HG02798 (cell line): Measurements from ENCODE around the gene DAGLA.
"Not testable (repeated sequence)": the region's sequence is repeated elsewhere in the genome, so short reads cannot be mapped to it uniquely, and the experiment has no call there.

Source experiments
- ATAC-seq: cut with Tn5 transposase; IDR thresholded peaks from one replicate; pipeline ENCODE4 v1.9.1; 2021; ENCODE audit warnings: mild to moderate bottlenecking; ENCODE audit not compliant: unreplicated experiment, poor library complexity

The DAGLA gene, protein sequence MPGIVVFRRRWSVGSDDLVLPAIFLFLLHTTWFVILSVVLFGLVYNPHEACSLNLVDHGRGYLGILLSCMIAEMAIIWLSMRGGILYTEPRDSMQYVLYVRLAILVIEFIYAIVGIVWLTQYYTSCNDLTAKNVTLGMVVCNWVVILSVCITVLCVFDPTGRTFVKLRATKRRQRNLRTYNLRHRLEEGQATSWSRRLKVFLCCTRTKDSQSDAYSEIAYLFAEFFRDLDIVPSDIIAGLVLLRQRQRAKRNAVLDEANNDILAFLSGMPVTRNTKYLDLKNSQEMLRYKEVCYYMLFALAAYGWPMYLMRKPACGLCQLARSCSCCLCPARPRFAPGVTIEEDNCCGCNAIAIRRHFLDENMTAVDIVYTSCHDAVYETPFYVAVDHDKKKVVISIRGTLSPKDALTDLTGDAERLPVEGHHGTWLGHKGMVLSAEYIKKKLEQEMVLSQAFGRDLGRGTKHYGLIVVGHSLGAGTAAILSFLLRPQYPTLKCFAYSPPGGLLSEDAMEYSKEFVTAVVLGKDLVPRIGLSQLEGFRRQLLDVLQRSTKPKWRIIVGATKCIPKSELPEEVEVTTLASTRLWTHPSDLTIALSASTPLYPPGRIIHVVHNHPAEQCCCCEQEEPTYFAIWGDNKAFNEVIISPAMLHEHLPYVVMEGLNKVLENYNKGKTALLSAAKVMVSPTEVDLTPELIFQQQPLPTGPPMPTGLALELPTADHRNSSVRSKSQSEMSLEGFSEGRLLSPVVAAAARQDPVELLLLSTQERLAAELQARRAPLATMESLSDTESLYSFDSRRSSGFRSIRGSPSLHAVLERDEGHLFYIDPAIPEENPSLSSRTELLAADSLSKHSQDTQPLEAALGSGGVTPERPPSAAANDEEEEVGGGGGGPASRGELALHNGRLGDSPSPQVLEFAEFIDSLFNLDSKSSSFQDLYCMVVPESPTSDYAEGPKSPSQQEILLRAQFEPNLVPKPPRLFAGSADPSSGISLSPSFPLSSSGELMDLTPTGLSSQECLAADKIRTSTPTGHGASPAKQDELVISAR

DNA sequence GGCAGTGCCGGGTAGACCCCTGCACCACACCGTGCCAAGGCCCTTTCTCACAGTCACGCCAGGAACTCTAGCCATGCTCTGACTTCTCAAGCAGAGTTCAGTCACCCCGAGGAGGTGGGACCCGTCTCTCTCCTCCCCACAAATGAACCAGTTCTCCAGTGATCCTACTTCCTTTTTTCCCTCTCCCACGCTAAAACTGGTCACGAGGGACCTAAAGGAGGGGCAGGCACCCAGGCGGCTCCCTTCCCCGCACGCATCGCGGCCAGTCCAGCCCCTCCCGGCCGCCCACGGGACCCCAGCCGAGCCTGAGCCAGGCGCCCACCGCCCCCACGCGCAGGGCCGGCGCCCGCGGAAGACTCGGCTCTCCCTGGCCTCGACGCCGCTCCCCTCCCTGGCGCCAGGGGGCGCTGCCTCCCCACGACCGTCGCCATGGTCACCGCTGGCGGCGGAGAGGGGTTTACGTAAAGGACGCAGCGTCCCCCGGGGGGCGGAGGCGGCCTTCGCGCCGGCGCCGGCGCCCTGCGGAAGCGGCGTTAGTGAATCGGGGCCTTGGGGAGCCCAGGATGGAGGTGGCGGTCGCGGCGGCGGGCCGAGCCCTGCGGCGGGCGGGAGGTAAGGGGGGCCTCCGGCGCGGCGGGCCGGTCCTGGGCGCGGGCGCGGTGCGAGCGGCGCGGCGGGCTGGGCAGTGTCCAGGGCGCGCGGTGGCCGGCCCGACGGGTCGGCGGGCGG, at the start of gene DAGLA:
Gene DAGLA, plus strand, starts transcription at position 499 of the 729 bp plus-strand sequence. CDS start 39,765 bp downstream, outside the sequence.
- peak; percentile 76 for ATAC-seq

DNA sequence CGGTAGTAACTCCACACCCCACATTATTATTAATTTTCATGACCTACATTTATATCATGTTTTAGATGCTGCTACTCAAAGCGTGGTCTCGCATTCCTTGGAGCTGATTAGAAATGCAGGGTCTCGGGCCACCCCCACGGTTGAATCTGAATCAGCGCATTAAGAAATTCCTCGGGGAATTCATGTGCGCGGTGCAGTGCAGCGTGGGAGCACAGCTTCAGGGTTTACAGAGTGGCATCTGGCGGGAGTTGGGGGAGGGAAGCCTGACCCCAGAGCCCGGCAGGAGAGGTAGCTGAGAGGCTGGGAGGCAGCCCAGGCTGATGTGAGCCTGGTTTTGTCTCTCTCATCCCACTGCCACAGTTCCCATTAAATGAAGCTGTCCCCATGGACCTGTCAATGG, 48.1 kb upstream of the DAGLA start:
- no peak for ATAC-seq

DNA sequence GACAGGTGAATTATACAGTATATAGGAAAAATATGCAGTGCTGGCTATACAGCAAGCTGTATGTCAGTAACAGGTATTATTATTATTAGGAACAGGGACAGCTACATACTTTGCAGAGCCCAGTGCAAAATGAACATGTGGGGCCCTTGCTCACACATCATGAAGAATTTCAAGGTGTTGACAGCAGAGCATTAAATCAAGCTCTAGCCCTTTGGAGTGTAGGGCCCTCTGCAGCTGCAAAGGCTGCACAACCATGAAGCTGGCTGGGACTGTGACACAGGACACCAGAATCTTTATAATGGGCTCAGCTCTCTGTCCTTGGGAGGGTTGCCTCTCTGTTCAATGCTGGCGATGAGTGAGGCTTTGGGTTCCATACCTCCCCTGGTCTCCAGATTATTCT, 44.9 kb upstream of the DAGLA start:
- ATAC-seq: no peak

DNA sequence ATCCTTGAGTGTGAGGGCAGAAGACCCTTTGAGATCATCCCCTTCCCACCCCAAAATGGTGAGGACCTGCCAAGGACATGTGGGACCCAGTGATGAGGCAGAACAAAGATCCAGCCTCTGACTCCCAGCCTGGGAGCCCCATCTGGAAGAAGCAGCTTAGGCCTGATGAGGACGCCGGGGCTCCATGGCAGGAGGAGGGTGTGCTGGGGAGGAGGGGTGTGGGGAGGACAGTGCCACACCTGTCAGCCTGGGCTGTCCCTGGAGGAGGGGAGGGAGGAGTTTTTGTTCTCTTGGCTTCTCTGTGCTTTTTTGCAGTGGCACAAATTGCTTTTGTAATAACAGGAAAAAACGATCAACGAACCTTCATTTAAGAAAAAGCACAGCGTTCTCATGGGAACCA, 44.4 kb upstream of the DAGLA start:
- no peak for ATAC-seq

DNA sequence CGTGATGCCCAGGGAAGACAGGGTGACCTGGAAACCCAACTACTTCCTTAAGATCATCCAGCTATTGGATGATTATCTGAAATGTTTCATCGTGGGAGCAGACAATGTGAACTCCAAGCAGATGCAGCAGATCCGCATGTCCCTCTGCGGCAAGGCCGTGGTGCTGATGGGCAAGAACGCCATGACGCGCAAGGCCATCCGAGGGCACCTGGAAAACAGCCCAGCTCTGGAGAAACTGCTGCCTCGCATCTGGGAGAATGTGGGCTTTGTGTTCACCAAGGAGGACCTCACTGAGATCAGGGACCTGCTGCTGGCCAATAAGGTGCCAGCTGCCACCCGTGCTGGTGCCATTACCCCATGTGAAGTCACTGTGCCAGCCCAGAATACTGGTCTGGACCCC, 43.5 kb upstream of the DAGLA start:
- ATAC-seq: no peak

DNA sequence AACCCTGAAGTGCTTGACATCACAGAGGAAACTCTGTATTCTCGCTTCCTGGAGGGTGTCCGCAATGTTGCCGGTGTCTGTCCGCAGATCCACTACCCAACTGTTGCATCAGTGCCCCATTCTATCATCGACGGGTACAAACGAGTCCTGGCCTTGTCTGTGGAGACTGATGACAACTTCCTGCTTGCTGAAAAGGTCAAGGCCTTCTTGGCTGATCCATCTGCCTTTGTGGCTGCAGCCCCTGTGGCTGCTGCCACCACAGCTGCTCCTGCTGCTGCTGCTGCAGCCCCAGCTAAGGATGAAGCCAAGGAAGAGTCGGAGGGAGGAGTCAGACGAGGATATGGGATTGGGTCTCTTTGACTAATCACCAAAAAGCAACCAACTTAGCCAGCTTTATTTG, 42.9 kb upstream of the DAGLA start:
- no peak for ATAC-seq

DNA sequence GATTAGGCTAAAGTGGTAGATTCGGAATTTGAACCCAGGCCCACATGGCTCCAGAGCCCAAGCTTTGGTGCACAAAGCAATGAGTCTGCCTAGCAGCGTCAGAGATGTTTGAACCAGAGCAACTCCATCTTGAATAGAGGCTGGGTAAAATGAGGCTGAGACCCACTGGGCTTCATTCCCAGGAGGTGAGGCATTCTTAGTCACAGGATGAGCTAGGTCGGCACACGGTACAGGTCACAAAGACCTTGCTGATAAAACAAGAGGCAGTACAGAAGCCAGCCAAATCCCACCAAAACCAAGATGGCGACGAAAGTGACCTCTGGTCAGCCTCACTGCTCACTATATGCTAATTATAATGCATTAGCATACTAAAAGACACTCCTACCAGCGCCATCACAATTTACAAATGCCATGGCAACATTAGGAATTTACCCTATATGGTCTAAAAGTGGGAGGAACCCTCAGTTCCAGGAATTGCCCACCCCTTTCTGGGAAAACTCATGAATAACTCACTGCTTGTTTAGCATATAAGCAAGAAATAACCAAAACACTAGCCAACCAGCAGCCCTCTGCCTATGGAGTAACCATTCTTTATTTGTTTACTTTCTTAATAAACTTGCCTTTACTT, 40.3 kb upstream of the DAGLA start:
- ATAC-seq: no peak

DNA sequence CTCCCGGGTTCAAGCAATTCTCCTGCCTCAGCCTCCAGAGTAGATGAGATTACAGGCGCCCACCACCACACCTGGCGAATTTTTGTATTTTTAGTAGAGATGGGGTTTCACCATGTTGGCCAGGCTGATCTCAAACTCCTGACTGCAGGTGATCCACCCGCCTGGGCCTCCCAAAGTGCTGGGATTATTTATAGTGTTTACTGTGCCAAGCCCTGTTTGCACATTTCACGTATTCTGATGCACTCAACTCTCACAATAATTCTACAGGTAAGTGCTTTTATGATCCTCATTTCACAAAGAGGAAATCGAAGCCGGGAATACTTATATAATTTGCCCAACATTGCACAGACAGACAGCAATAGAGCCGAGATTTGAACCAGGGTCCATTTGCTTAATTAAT, 38.0 kb upstream of the DAGLA start:
- ATAC-seq: no peak

DNA sequence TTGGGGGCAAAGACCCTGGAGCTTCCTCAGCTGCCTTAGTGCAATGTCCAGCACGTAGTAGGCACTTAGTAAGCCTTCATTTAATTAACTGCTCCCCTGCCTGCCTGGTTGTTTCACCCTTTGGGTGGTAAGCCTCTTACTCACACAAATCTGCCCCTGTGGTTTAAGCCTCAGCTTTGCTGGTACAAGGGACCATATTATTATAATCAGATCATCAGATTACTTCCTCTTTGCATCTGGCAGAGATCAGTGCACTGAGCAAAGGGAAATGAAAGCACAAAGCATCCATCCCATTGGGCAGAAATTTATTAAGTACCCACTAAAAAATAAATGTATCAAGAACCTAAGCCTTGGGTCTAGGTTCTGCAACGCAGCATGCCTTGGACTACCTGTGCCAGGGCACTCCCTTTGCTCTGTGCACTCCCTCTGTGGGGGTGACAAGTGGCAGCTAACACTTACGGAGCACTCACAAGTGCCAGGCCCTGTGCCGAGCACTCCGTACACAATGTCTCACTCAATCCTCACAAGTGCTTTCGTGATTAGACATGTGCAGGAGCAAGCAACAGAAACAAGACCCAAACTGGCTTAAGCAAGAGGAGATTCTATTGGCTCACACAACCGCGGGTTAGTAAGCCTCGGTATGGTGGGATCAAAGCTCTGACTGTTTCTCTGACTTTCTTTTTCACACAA, 34.9 kb upstream of the DAGLA start:
- ATAC-seq: no peak

DNA sequence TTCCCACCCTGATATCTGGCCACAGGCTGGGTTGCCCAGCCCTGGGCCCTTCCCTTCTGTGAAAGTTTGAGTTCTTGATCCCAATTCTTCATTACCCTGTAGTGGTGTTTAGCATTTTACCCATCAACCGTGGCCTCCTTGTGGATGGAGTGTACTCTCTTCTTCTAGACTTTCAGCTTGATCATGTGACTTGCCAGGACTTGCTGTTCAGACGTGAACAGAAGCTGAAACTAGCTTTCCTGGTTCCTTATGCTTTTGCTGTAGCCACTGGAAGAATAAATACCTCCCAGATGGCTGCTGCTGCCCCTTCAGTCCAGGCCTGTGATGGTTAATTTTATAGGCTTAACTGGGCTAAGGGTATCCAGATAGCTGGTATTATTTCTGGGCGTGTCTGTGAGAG, 32.7 kb upstream of the DAGLA start:
- no peak for ATAC-seq

DNA sequence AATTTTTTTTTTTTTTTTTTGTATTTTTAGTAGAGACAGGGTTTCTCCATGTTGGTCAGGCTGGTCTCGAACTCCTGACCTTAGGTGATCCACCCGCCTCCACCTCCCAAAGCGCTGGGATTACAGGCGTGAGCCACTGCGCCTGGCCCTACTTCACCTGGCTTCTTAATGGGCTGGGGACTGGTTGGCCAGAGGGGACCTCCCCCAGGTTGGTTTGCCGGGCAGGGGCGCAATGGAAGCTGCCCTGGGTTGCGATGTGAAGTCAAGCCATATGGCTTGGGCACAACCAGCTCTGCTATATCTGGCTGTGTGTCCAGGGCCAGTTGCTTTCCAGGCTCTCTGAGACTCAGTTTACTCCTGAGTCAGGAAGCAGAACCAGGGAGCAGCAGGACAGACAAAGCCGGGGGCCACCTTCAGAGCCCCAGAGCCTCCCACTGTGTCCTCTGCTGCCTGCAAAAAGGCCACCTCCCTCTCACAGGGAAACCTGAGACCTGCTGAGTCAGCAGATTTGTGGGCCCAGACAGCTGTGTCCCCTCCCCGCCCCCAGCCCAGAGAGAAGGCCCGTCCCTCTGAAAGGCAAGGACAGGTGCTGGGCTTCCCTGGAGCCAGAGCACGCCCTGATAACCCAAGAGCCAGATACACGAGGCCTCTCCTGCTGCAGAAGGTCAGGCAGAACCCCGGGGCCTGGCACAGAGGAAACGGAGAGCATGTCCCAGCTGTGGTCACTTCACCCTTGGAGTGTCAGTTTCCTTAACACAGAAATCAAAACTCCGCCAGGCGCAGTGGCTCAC, 29.2 kb upstream of the DAGLA start:
- ATAC-seq: no peak

DNA sequence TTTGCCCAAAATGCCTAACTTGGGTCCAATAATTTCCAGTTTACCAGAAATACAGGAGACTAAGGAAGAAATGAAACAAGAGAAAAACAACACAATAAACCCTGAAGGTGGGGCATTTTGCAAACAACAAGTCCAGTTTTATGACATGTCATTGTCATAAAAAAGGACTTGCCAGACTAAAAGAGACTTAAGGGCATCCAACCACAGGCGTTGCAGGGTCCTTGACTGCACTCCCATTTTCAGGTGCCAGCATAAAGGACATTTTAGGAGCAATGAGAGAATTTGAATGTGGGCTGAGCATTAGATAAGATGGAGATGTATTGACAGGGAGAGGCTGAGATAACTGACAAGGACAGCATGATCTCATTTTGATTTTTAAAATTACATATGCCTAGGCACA, 28.1 kb upstream of the DAGLA start:
- no peak for ATAC-seq

DNA sequence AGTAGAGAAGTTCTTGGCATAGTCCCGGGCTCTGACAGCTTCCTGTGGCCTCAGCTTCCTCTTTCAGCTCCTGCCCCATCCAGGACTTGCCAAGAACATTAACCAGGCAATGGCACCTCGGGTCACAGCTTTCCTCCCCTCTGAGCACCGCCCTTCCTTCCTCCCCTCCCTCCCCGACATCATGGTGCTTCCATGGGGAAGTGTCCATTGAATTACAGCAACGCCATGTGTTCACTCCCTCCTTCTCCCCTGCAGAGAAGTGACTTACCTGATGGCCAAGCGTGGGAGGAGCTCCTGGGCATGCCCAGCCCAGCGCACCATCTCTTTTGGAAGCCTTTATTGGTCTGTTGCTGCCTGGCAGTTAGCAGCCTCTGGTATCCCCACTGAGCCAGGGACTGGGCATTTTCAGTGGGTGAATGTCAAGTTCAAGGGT, 25.8 kb upstream of the DAGLA start:
- no peak for ATAC-seq

DNA sequence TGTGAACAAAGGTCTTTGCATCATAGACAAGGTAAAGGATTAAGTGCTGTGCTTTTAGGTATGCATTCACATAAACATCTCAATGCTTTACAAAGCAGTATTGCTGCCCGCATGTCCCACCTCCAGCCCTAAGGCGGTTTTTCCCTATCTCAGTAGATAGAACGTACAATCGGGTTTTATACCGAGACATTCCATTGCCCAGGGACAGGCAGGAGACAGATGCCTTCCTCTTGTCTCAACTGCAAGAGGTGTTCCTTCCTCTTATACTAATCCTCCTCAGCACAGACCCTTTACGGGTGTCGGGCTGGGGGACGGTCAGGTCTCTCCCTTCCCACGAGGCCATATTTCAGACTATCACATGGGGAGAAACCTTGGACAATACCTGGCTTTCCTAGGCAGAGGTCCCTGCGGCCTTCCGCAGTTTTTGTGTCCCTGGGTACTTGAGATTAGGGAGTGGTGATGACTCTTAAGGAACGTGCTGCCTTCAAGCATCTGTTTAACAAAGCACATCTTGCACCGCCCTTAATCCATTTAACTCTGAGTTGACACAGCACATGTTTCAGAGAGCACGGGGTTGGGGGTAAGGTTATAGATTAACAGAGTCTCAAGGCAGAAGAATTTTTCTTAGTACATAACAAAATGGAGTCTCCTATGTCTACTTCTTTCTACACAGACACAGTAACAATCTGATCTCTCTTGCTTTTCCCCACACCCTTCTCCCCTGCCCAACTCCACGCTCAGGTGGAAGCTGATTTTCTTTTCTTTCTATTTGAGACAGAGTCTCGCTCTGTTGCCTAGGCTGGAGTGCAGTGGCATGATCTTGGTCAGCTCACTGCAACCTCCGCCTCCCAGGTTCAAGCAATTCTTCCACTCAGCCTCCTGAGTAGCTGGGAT, 24.7 kb upstream of the DAGLA start:
- not testable (repeated sequence) for ATAC-seq

DNA sequence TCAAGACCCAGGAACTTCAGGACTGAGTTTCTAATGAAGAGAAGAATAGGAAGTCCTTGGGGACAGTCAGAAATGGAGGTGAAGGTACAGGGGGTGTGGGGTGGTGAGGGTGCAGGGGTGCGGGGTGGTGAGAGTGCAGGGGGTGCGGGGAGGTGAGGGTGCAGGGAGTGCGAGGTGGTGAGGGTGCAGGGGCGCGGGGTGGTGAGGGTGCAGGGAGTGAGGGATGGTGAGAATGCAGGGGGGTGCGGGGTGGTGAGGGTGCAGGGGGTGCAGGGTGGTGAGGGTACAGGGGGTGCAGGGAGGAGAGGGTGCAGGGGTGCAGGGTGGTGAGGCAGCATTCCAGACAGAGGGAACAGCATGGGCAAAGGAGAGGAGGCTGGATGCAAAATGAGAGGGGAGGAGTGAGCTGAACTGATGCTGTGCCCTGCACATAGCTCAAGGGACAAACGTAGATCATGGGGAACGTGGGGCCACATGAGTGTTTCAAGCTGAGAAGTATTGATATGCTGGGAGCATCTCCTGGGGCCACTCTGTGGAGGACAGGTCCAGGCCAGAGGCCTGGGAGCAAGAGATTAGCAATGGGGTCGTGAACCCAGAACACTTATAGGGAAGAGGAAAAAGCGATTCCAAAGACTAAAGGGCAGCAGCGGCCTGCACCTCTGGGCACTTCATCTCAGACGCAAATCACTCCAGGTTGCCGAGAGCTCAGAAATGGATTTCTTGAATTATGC, 23.7 kb upstream of the DAGLA start:
- no peak for ATAC-seq

DNA sequence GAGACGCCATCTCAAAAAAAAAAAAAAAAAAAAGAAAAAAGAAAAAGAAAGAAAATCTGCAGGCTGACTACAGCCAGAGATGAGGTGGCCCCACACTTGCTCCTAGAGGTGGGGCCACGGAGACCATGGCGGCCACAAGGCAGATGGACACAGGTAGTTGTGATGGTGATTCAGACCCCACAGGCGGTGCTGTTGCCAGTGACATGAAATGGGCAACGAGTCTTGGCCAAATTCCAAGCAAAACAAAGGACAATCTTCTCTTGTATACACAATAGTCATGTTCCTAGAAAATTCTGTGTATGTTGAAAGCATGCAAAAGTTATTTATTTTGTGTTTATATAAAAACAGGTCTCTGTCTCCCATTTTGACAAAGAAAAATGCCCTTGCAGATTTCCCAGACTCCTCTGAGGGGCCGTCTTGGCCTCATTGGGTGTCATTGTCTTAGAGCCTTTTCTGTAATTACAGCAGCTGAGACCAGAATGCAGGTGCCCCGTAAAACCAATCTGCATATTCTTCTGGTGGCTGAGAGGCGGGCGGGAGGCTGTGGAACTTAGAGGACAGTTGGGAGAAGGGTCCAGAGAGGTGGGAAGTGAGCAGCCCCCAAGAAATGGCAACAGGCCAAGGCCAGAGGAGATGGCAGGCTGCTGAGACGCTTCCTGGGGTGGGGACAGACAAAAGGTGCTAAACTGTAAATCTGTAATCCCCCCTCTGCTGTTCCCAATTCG, 22.5 kb upstream of the DAGLA start:
- ATAC-seq: no peak
